CD14-positive monocyte (primary cell): Measurements from ENCODE around the gene TBX2. TPM values are rescaled to one million over a fixed set of nuclear protein-coding genes. Genes with fewer than 3 reads are reported as not detected.

Experiments used
- DNase-seq, 3 donors: peaks; one replicate each; pipeline ENCODE4 v3.0.0-alpha.2; 2011 to 2022
- H2AFZ ChIP-seq: 2 replicates; pipeline ENCODE4 v1.6.0; 2012; ENCODE audit warnings: mild to moderate bottlenecking, low read depth, low read length, inconsistent platforms; ENCODE audit not compliant: insufficient read depth, poor library complexity, severe bottlenecking
- H3K27ac ChIP-seq, 2 donors: 1 replicate in 1 of 2; 2 replicates in 1 of 2; pipeline ENCODE4 v1.5.1; 2012 to 2013; ENCODE audit warnings: low read length in 2 of 2, control low read depth in 1 of 2, inconsistent platforms in 1 of 2, low read depth in 1 of 2, mild to moderate bottlenecking in 1 of 2
- H3K27me3 ChIP-seq, 2 donors: one replicate each; pipeline versions ENCODE4 v1.6.0 to v1.6.1; 2011 to 2013; ENCODE audit warnings: low read length in 2 of 2; ENCODE audit not compliant: control insufficient read depth in 2 of 2, insufficient read depth in 2 of 2
- H3K36me3 ChIP-seq, 2 donors: replicated peaks in 1 of 2; 1 replicate in 1 of 2; 2 replicates in 1 of 2; pipeline versions ENCODE4 v1.5.1 to v1.6.1; 2012 to 2013; ENCODE audit warnings: low read length in 2 of 2, control low read depth in 1 of 2, inconsistent platforms in 1 of 2, mild to moderate bottlenecking in 1 of 2; ENCODE audit not compliant: insufficient read depth in 2 of 2, control insufficient read depth in 1 of 2
- H3K4me1 ChIP-seq, 2 donors: 1 replicate in 1 of 2; 2 replicates in 1 of 2; pipeline versions ENCODE4 v1.5.1 to v1.6.1; 2012 to 2013; ENCODE audit warnings: low read length in 2 of 2, control low read depth in 1 of 2, inconsistent platforms in 1 of 2, mild to moderate bottlenecking in 1 of 2, moderate library complexity in 1 of 2; ENCODE audit not compliant: insufficient read depth in 2 of 2, control insufficient read depth in 1 of 2
- H3K4me2 ChIP-seq: replicated peaks from 2 replicates; pipeline ENCODE3; 2012; ENCODE audit warnings: low read length, moderate library complexity, mild to moderate bottlenecking; ENCODE audit not compliant: poor library complexity, severe bottlenecking; ENCODE audit errors: extremely low read depth
- H3K4me3 ChIP-seq, 3 experiments: fragments of 200-600 bp in 1 of 3; sonication (generic) in 1 of 3; replicated peaks in 1 of 3; 1 replicate in 2 of 3; 2 replicates in 1 of 3; pipeline ENCODE4 v1.5.1; 2011 to 2013; ENCODE audit warnings: low read length in 3 of 3, mild to moderate bottlenecking in 3 of 3, control low read depth in 2 of 3, low read depth in 2 of 3, inconsistent platforms in 1 of 3, moderate library complexity in 1 of 3
- H3K79me2 ChIP-seq: 2 replicates; pipeline ENCODE4 v1.6.0; 2012; ENCODE audit warnings: mild to moderate bottlenecking, control low read depth, inconsistent platforms, low read length, moderate library complexity; ENCODE audit not compliant: insufficient read depth
- H3K9ac ChIP-seq: 2 replicates; pipeline ENCODE4 v1.6.0; 2017; ENCODE audit warnings: low read length, mild to moderate bottlenecking; ENCODE audit not compliant: insufficient read depth, poor library complexity, severe bottlenecking
- H3K9me3 ChIP-seq, 2 donors: replicated peaks in 1 of 2; 1 replicate in 1 of 2; 2 replicates in 1 of 2; pipeline versions ENCODE4 v1.5.1 to v1.6.1; 2012 to 2013; ENCODE audit warnings: low read length in 2 of 2, control low read depth in 1 of 2; ENCODE audit not compliant: control insufficient read depth in 1 of 2, insufficient read depth in 1 of 2
- H4K20me1 ChIP-seq: 2 replicates; pipeline ENCODE4 v1.6.0; 2012; ENCODE audit warnings: mild to moderate bottlenecking, low read length, control low read depth, moderate library complexity; ENCODE audit not compliant: insufficient read depth
- H3K27ac Mint-ChIP-seq, 7 donors: one replicate each; pipeline ENCODE4 v1.8.0; 2020; ENCODE audit warnings: mild to moderate bottlenecking in 7 of 7, mixed read lengths in 7 of 7, moderate library complexity in 6 of 7, inconsistent platforms in 2 of 7
- H3K27me3 Mint-ChIP-seq, 3 donors: one replicate each; pipeline ENCODE4 v1.8.0; 2021 to 2022; ENCODE audit warnings: low read depth in 3 of 3, mild to moderate bottlenecking in 3 of 3, mixed read lengths in 3 of 3, moderate library complexity in 3 of 3, inconsistent platforms in 1 of 3
- H3K36me3 Mint-ChIP-seq, 2 donors: one replicate each; pipeline ENCODE4 v1.8.0; 2020; ENCODE audit warnings: mixed read lengths in 2 of 2, inconsistent platforms in 1 of 2, mild to moderate bottlenecking in 1 of 2
- H3K4me1 Mint-ChIP-seq: one replicate; pipeline ENCODE4 v1.8.0; 2020; ENCODE audit warnings: mild to moderate bottlenecking, mixed read lengths
- H3K4me3 Mint-ChIP-seq, 2 donors: one replicate each; pipeline ENCODE4 v1.8.0; 2020; ENCODE audit warnings: mild to moderate bottlenecking in 2 of 2, mixed read lengths in 2 of 2, moderate library complexity in 1 of 2
- H3K9me3 Mint-ChIP-seq, 7 donors: one replicate each; pipeline ENCODE4 v1.8.0; 2020 to 2022; ENCODE audit warnings: mixed read lengths in 7 of 7, mild to moderate bottlenecking in 6 of 7, moderate library complexity in 6 of 7, inconsistent platforms in 2 of 7
- CTCF ChIP-seq: fragments of 200-600 bp; IDR thresholded peaks from one replicate; pipeline ENCODE4 v1.8.0; 2022; ENCODE audit warnings: antibody characterized with exemption, mild to moderate bottlenecking
- WGBS: methylation state at CpG from one replicate; pipeline ENCODE4 v1.1.5; 2013; ENCODE audit warnings: missing lambda C conversion rate; ENCODE audit not compliant: insufficient coverage; 5-methylcytosine and 5-hydroxymethylcytosine counted together
- intact Hi-C, 2 donors: fragments of 100-400 bp; cut with micrococcal nuclease; formaldehyde crosslinking; loops; one replicate each; pipeline versions ENCODE4 v1.15.0 to v1.15.1; 2023
- polyA plus RNA-seq, 3 donors: library from polyadenylated mRNA; depleted of rRNA in 1 of 3; unstranded in 2 of 3; stranded (reverse) in 1 of 3; fragments of 300-500 nt in 2 of 3; fragments of >200 nt in 1 of 3; fragmentation: Illumina TruSeq in 2 of 3; gene quantifications; 1 replicate in 2 of 3; 2 replicates in 1 of 3; pipeline ENCODE4 v1.2.3, GENCODE V29; 2012 to 2021

TBX2 gene
- polyA plus RNA-seq, 3 donors, result 0.03 TPM; not detected in 2

GRCh38 chr17:61425682-61426481 lies 26.2 kb downstream of the TBX2 start:
- H3K27me3 ChIP-seq, result peaks cover 5 to 48% of the 10 kb centered on the region in 2 donors

More at GRCh38 chr17:61425682-61426481, 26.2 kb downstream of the TBX2 start:
- intact Hi-C loops, result no loop called here
- Mint-ChIP-seq H3K9me3 (peaks cover 0 to 3% (median 0%) of the 10 kb centered on the region in 7 donors), H3K27me3 (peaks cover 34 to 49% (median 41%) of the 10 kb centered on the region in 3 donors), H3K4me3 (peak overlapping the region in 1 of 2 donors; percentile 4), H3K27ac (peak overlapping the region in 1 of 7 donors; percentile 11), H3K36me3 (no peaks in the 10 kb centered on the region), H3K4me1 (no peaks in the 10 kb centered on the region)
- no peak overlapping the region for H3K4me3 ChIP-seq
- no peaks in the 10 kb centered on the region for H3K9me3 ChIP-seq
- H3K4me2 ChIP-seq, result no peak overlapping the region
- no peaks in the 10 kb centered on the region for H3K79me2 ChIP-seq
- no peak for DNase-seq
- H3K27ac ChIP-seq, result no peak overlapping the region
- 68% methylated on average over 8 of the region's 11 CpGs for WGBS
- no peak overlapping the region for H2AFZ ChIP-seq
- no peaks in the 10 kb centered on the region for H3K4me1 ChIP-seq
- no peak overlapping the region for H3K9ac ChIP-seq
- H4K20me1 ChIP-seq, result no peaks in the 10 kb centered on the region
- TF ChIP-seq CTCF, result no peak
- H3K36me3 ChIP-seq, result no peaks in the 10 kb centered on the region
